Dendritic cell treated with granulocyte-macrophage colony-stimulating factor and Interleukin-4, amounts not matched to agents 40 ng/mL and 50 ng/mL, for 4 days (primary cell): ENCODE data around the gene FOXN4.
"Not testable (repeated sequence)": the region's sequence is repeated elsewhere in the genome, so short reads cannot be mapped to it uniquely, and the experiment has no call there.

ENCODE experiments used
- H3K27ac Mint-ChIP-seq: one replicate; pipeline ENCODE4 v1.8.0; 2022; ENCODE audit warnings: mild to moderate bottlenecking, mixed read lengths
- H3K27me3 Mint-ChIP-seq: one replicate; pipeline ENCODE4 v1.8.0; 2022; ENCODE audit warnings: mild to moderate bottlenecking, mixed read lengths
- H3K36me3 Mint-ChIP-seq: one replicate; pipeline ENCODE4 v1.8.0; 2022; ENCODE audit warnings: low read depth, mixed read lengths
- H3K4me1 Mint-ChIP-seq: one replicate; pipeline ENCODE4 v1.8.0; 2022; ENCODE audit warnings: low read depth, mixed read lengths
- H3K4me3 Mint-ChIP-seq: one replicate; pipeline ENCODE4 v1.8.0; 2022; ENCODE audit warnings: mild to moderate bottlenecking, moderate library complexity, mixed read lengths
- H3K9me3 Mint-ChIP-seq: one replicate; pipeline ENCODE4 v1.8.0; 2022; ENCODE audit warnings: mixed read lengths
- intact Hi-C: fragments of 100-400 bp; cut with micrococcal nuclease; formaldehyde crosslinking; loops from one replicate; pipeline ENCODE4 v1.15.0; 2022

FOXN4 gene

DNA sequence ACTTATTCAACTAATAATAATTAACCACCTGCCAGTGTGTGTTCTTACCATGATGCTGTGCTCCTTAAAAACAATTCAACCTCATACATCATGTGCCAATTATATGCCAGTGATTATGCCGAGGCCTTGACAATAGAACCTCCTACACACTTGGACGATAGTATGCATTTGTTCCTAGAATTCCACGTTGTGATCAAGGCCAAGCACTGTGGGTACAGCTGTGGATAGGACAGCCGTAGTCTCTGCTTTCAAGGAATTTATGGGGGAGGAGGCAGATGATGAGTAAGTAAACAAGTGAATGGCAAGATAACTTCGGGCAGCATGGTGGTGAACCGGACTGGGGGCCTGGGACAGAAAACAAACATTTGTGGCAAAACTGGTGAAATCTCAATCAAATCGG, 20.6 kb upstream of the FOXN4 start:
- Mint-ChIP-seq H3K27me3 (no peaks in the 10 kb centered on the region), H3K9me3 (no peaks in the 10 kb centered on the region)
- intact Hi-C loops, result no loop called here

DNA sequence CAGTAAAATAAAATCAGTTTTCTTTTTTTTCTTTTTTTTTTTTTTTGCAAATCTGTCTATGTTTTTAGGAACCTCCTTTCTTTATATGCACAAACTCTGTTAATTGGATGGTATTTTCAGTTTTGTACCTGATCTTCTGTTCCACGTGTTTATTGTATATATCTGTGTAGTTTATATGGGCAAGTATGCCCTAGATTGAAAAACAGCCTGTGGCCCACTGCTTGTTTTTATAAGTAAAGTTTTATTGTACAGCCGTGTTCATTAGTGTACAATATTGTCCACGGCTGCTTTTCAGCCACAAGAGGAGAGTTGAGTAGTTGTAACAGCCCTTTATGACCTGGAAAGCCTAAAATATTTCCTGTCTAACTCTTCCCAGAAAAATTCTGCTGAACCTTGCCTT, 19.9 kb upstream of the FOXN4 start:
- Mint-ChIP-seq H3K27me3 (no peaks in the 10 kb centered on the region), H3K4me1 (no peaks in the 10 kb centered on the region), H3K36me3 (no peaks in the 10 kb centered on the region), H3K27ac (no peak overlapping the region), H3K9me3 (no peaks in the 10 kb centered on the region), H3K4me3 (no peak overlapping the region)
- intact Hi-C loops, result no loop called here

More for the DNA sequence above, 20.6 kb upstream of the FOXN4 start:
- Mint-ChIP-seq H3K36me3 (no peaks in the 10 kb centered on the region), H3K27ac (no peak overlapping the region), H3K4me3 (no peak overlapping the region), H3K4me1 (no peaks in the 10 kb centered on the region)

DNA sequence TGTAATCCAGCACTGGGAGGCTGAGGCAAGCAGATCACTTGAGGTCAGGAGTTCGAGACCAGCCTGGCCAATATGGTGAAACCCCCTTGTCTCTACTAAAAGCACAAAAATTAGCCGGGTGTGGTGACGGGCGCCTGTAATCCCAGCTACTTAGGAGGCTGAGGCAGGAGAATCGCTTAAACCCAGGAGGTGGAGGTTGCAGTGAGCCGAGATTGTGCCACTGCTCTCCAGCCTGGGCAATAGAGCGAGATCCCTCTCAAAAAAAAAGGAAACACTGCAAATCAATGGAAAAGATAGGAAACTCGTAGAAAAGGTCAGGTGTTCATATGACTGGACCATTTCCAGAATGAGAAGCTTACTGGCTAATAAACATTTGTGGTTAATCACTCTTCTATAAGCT, 12.2 kb upstream of the FOXN4 start:
- H3K4me3 Mint-ChIP-seq, H3K9me3 Mint-ChIP-seq, H3K4me1 Mint-ChIP-seq, H3K27ac Mint-ChIP-seq, H3K36me3 Mint-ChIP-seq, intact Hi-C loops: not testable (repeated sequence)
- H3K27me3 Mint-ChIP-seq, result peaks cover 22% of the 10 kb centered on the region

DNA sequence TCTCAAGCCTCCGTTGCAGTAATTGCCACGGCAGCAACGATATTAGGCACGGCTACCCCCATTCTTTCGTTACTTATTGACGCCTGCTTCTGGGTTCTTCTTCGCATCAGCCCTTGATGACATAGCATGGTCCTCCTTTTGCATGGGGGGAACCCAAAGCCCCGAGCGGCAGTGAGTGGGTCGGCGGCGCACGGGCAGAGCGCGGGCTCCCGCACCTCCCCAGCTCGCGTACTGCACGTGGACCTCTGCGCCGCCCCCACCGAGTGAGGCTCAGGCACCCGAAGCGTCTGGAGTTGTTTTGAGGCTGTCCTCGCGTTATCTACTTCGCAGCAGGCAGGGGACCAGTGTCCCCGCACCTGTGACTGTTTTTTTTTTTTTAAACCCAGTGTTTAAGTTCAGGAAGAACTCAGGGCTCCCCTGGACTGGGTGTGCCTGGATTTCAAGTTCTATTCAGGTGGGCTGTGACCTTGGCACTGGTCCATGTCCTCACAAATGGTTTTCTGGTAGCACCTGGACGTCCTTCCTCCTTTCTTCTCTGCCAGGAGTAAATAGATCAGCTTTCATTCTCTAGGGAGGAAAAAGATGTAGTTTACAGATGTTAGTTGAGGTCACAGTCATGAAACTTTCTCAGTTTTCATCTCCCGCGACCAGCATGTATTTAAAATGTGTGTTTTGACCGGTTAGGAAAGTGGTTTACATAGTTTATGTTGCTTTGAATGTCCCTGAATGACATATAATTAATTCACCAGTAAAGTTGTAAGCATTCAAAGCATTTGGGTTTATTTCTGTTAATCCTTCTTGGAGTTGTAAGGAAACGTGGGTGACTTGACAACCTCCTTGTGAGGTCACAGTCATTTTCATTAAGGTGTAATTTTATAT, 1.4 kb upstream of the FOXN4 start:
- peaks cover 82% of the 10 kb centered on the region for H3K27me3 Mint-ChIP-seq
- intact Hi-C loops, result no loop called here
- H3K4me1 Mint-ChIP-seq, result peaks cover 11% of the 10 kb centered on the region
- no peak overlapping the region for H3K27ac Mint-ChIP-seq
- H3K9me3 Mint-ChIP-seq, result no peaks in the 10 kb centered on the region
- H3K4me3 Mint-ChIP-seq, result peak overlapping the region; percentile 58
- no peaks in the 10 kb centered on the region for H3K36me3 Mint-ChIP-seq

DNA sequence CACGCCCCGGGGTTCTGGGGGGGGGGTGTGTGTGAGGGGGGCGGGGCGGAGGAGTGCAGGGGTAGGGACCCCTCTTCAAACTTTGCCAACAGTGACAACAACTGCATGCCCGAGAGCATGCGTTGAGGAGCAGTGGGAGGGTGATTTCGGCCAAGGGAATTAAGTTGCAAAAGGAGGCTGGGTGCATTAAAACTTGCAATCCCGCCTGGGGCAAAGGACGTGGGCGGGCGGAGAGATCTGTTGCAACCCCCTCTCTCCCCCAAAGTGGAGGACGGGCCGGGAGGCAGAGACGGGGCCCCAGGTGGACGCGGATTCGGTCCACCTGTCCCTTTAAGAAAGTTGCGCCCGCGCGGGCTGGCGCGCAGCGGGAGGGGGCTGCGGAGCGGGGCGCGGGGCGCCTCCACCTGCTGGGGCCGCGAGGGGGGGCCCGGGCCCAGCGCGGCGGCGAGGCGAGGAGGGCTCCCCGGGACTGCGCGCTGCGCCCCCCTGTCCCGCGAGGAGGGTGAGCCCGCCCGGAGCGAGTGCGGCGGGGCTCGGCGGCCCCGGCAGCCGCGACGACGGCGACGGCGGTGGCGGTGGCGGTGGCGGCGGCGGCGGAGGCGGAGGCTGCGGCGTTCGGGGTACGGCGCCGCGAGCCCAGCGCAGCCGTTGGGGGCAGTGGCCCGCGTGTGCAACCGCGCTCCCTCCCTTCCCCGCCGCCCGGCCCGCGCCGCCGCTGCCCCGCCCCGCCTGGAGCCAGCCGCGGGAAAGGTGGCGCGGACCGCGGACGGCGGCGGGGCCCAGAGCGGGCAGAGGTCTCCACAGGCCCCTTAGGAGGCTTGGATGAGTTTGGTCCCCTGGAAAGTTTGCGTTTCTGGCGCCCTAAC, 530 bp upstream of the FOXN4 start:
- Mint-ChIP-seq H3K36me3 (no peaks in the 10 kb centered on the region), H3K4me3 (peak overlapping the region; percentile 76), H3K4me1 (peaks cover 11% of the 10 kb centered on the region), H3K9me3 (no peaks in the 10 kb centered on the region), H3K27ac (no peak overlapping the region), H3K27me3 (peaks cover 84% of the 10 kb centered on the region)
- intact Hi-C loops, result no loop called here

DNA sequence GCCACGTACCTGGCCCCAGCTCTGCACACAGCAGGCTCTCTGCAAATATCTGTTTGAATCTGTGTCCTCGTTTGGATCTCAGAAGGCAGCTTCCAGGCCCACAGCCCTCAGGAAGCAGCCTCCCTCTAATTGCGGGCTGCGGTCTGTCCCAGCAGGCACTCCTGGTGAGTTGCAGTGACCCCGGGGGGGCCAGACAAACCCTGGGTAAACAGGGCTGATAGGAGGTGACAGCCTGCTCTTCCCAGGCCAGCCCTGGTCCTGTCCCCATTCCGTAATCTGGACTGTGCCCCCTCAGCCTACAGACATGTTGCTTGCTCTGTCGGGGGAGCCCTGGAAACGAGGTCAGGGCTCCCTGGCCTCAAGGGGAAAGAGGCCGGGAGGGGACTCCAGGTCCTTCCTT, 2.0 kb downstream of the FOXN4 start:
- peaks cover 11% of the 10 kb centered on the region for H3K4me1 Mint-ChIP-seq
- H3K36me3 Mint-ChIP-seq, result no peaks in the 10 kb centered on the region
- peaks cover 76% of the 10 kb centered on the region for H3K27me3 Mint-ChIP-seq
- intact Hi-C loops, result no loop called here
- H3K4me3 Mint-ChIP-seq, result no peak overlapping the region
- no peaks in the 10 kb centered on the region for H3K9me3 Mint-ChIP-seq
- H3K27ac Mint-ChIP-seq, result no peak overlapping the region

DNA sequence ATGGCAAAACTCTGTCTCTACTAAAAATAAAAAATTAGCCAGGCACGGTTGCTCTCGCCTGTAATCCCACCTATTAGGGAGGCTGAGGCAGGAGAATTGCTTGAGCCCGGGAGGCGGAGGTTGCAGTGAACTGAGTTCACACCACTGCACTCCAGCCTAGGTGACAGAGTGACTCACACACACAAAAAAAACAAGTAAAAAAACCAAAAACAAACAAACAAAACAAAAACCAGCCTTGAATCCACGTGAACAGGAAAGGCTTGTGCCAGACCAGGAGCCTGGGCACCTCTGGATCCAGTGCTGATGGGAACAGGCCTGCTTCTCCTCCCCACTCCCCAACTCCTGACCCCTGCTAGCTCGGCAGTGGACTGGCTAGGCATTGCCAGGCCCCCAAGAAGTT, 3.5 kb downstream of the FOXN4 start:
- Mint-ChIP-seq H3K27ac (no peak overlapping the region), H3K36me3 (no peaks in the 10 kb centered on the region), H3K27me3 (peaks cover 68% of the 10 kb centered on the region), H3K9me3 (no peaks in the 10 kb centered on the region), H3K4me1 (peaks cover 11% of the 10 kb centered on the region), H3K4me3 (no peak overlapping the region)
- intact Hi-C loops, result no loop called here

DNA sequence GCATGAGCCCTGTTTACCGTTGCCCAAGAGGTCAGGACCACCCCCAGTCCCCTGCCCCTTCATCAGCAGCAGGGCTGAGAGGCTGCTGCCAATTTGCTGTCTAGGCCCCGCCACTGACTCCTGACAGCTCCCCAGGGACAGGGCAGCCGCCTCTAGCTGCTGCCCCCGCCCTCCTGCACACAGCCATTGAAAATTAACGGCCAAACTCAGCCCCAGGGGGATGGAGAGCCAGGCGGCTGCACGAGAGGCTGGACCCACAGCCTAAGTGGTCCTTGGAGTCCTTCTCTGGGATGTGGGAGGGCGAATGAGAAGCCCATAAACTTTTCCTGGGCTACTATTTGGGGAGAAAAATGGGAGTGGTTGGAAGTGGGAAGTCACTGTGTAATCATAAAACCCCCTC, 4.6 kb downstream of the FOXN4 start:
- no peak overlapping the region for H3K27ac Mint-ChIP-seq
- H3K36me3 Mint-ChIP-seq, result no peaks in the 10 kb centered on the region
- H3K4me1 Mint-ChIP-seq, result peaks cover 4% of the 10 kb centered on the region
- no peak overlapping the region for H3K4me3 Mint-ChIP-seq
- intact Hi-C loops, result no loop called here
- H3K9me3 Mint-ChIP-seq, result no peaks in the 10 kb centered on the region
- H3K27me3 Mint-ChIP-seq, result peaks cover 62% of the 10 kb centered on the region

DNA sequence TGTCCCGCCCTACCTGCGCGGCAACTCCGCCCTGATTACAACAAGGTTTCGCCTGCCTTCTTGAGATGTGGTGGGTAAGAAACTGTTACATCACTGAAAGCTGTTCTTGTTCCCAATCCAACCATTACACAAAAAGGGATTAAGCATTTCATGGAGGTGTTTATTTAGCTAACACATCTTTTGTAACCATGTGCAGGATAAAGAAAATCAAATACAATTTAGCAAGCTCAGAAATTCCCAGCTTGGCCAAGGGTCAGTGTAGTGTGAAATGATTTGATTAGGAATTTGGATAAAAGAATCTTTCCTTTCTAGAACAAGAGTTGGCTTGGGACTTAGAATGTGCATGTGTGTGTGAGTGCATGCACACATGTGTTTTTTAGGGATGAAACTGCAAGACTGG, 6.3 kb downstream of the FOXN4 start:
- H3K27me3 Mint-ChIP-seq, result peaks cover 48% of the 10 kb centered on the region
- no peak overlapping the region for H3K4me3 Mint-ChIP-seq
- no peaks in the 10 kb centered on the region for H3K4me1 Mint-ChIP-seq

DNA sequence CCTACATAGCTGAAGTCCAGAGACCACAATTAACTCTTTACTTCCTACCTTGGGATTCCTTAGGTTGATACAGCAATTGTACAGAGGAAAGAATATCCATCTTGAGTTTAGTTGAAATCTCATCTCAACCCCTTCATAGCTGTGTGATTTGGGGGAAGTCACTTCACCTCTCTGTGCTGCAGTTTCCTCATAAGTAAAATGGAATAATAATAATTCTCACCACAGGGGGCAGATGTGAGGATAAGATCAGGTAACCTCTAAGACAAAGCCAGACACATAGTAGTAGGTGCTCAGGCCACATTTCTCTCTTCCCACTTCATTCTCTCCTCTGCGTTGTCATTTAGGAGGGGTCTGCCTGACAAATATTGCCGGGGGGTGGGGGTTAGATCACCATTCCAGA, 6.7 kb downstream of the FOXN4 start:
- intact Hi-C loops, result no loop called here
- Mint-ChIP-seq H3K36me3 (no peaks in the 10 kb centered on the region), H3K9me3 (no peaks in the 10 kb centered on the region), H3K4me3 (no peak overlapping the region), H3K27me3 (peaks cover 44% of the 10 kb centered on the region), H3K27ac (no peak overlapping the region), H3K4me1 (no peaks in the 10 kb centered on the region)

More for the DNA sequence above, 6.3 kb downstream of the FOXN4 start:
- Mint-ChIP-seq H3K36me3 (no peaks in the 10 kb centered on the region), H3K27ac (no peak overlapping the region), H3K9me3 (no peaks in the 10 kb centered on the region)
- intact Hi-C loops, result no loop called here

DNA sequence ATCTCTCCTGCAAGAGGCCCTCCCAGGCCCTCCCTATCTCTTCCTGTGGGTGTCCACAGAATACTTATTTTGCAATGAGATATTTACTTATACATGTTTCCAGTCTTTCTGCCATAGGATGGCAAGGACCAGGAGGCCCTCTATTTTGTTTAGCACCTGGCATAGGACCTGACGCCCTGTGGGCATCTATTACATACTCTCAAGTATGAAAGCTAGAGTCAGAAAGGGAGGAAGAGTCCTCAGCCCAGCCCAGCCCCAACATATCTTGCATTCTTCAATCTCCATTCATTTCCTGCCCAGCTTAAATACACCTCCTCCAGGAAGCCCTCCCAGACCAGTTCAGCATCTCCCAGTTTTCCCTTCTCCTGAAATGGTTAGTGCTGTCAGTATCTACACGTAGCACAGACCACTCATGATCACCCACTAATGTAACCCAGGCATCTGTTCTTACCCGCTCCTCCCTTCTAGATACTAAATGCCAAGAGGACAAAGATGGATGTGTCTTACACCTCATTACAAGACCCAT, 7.4 kb downstream of the FOXN4 start:
- Mint-ChIP-seq H3K4me3 (no peak overlapping the region), H3K9me3 (no peaks in the 10 kb centered on the region), H3K36me3 (no peaks in the 10 kb centered on the region), H3K4me1 (no peaks in the 10 kb centered on the region), H3K27me3 (peaks cover 38% of the 10 kb centered on the region), H3K27ac (no peak overlapping the region)
- intact Hi-C loops, result no loop called here

DNA sequence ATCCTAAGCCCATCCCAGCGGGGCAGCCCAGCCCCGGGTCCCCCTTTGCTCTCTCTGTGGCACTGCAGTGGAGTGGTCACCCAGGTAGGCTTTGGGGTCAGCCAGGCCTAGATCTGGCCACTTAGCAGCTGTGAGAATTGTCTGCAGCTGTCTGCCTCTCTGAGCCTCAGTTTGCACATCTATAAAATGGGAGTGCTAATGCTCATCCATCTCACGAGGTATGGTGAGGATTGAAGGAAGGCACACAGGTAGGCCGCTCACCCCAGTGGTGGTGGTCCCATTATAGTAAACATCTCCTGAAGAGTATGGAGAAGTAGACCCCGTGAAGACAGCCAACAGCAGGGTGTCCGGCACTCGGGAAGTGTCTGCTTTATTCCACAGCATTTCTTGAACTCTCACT, 9.2 kb downstream of the FOXN4 start:
- H3K27ac Mint-ChIP-seq, result no peak overlapping the region
- no peak overlapping the region for H3K4me3 Mint-ChIP-seq
- no peaks in the 10 kb centered on the region for H3K4me1 Mint-ChIP-seq
- H3K9me3 Mint-ChIP-seq, result no peaks in the 10 kb centered on the region
- H3K27me3 Mint-ChIP-seq, result peaks cover 21% of the 10 kb centered on the region
- intact Hi-C loops, result no loop called here
- no peaks in the 10 kb centered on the region for H3K36me3 Mint-ChIP-seq

DNA sequence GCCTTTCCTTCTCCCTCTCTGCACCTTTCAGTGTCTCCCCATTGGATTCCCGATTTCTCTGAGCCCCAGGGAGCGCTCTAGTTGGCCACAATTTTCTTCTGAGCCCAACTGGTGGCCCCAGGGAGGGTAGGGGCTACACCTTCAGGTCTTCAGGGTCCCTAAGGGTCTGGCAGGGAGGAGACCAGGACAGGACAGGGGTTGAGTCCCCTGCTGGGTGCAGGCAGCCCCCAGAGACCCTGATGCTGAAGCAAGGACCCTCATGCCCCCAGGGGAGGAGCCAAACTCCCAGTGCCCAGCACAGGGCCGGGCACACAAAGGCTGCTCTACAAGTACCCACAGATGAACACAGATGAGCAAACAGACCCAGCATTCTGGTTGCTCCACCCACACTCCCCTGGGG, 12.7 kb downstream of the FOXN4 start:
- Mint-ChIP-seq H3K27ac (no peak overlapping the region), H3K4me1 (peaks cover 3% of the 10 kb centered on the region), H3K36me3 (no peaks in the 10 kb centered on the region), H3K9me3 (no peaks in the 10 kb centered on the region), H3K4me3 (no peak overlapping the region), H3K27me3 (peaks cover 29% of the 10 kb centered on the region)
- intact Hi-C loops, result no loop called here

DNA sequence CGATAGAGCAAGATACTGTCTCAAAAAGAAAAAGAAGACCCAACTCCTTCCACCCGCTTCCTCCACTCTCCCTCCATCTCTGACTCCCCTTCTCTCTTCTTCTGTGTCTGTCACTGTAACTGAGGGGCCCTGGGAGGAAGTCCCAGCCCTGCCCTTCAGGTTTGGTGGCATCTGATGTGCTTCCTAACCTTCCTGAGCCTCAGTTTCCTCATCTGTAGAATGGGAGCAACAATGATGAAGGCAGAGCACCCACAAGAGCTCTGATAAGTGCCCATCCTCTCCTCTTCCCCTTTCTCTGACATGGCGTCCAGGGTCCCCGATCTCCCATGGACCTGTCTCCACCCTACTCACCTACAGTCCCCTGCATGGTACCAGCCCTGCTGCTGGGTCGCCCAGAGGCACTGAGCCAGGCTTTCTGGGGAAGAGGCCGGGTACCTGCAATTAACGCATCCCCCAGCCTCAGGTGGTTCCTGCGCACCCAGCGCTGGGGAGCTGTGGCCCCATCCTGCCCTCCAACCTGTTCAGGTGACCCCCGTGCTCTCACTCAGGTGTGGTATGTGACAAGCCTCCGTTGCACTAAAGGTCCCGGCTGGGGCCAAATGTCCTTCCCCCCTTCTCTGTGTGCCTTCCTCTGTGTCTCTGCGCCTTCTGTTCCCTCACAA, 13.2 kb downstream of the FOXN4 start:
- no peak overlapping the region for H3K4me3 Mint-ChIP-seq
- no peak overlapping the region for H3K27ac Mint-ChIP-seq
- intact Hi-C loops, result no loop called here
- no peaks in the 10 kb centered on the region for H3K9me3 Mint-ChIP-seq
- H3K27me3 Mint-ChIP-seq, result peaks cover 33% of the 10 kb centered on the region
- H3K4me1 Mint-ChIP-seq, result peaks cover 5% of the 10 kb centered on the region
- H3K36me3 Mint-ChIP-seq, result no peaks in the 10 kb centered on the region
